GM18868 (cell line): ENCODE data around the gene FNIP1.
"Not testable (repeated sequence)": the region's sequence is repeated elsewhere in the genome, so short reads cannot be mapped to it uniquely, and the experiment has no call there.

Experiments used
- ATAC-seq: cut with Tn5 transposase; IDR thresholded peaks from one replicate; pipeline ENCODE4 v1.9.1; 2021; ENCODE audit warnings: mild to moderate bottlenecking, moderate library complexity; ENCODE audit not compliant: unreplicated experiment

FNIP1 gene

GRCh38 chr5:131693894-131694293, 102.9 kb downstream of the FNIP1 start:
- ATAC-seq, result no peak

- ATAC-seq, result no peak
Measured at GRCh38 chr5:131685516-131686171, 111.2 kb downstream of the FNIP1 start.

GRCh38 chr5:131684595-131684994, 112.2 kb downstream of the FNIP1 start:
- no peak for ATAC-seq

- no peak for ATAC-seq
Measured at GRCh38 chr5:131684051-131684450, 112.8 kb downstream of the FNIP1 start.

GRCh38 chr5:131682826-131683225, 114.0 kb downstream of the FNIP1 start:
- no peak for ATAC-seq

GRCh38 chr5:131682175-131682574, 114.6 kb downstream of the FNIP1 start:
- no peak for ATAC-seq

- ATAC-seq, result no peak
Measured at GRCh38 chr5:131679911-131680310, 116.9 kb downstream of the FNIP1 start.

- not testable (repeated sequence) for ATAC-seq
Measured at GRCh38 chr5:131678273-131678672, 118.5 kb downstream of the FNIP1 start.

GRCh38 chr5:131677115-131677514, 119.7 kb downstream of the FNIP1 start:
- ATAC-seq, result no peak

GRCh38 chr5:131672776-131673175, 124.0 kb downstream of the FNIP1 start:
- ATAC-seq, result peak; percentile 42

- no peak for ATAC-seq
Measured at GRCh38 chr5:131671994-131672655, 124.7 kb downstream of the FNIP1 start.

GRCh38 chr5:131671409-131671808, 125.4 kb downstream of the FNIP1 start:
- peak; percentile 67 for ATAC-seq

- ATAC-seq, result peak; percentile 74
Measured at GRCh38 chr5:131664929-131665328, 131.9 kb downstream of the FNIP1 start.

GRCh38 chr5:131661933-131662332, 134.9 kb downstream of the FNIP1 start:
- no peak for ATAC-seq

- no peak for ATAC-seq
Measured at GRCh38 chr5:131659841-131660240, 137.0 kb downstream of the FNIP1 start.

- no peak for ATAC-seq
Measured at GRCh38 chr5:131659290-131659689, 137.5 kb downstream of the FNIP1 start.

GRCh38 chr5:131654776-131655175, 142.0 kb downstream of the FNIP1 start:
- no peak for ATAC-seq

GRCh38 chr5:131654309-131654708, 142.5 kb downstream of the FNIP1 start:
- no peak for ATAC-seq

- ATAC-seq, result no peak
Measured at GRCh38 chr5:131649161-131649560, 147.7 kb downstream of the FNIP1 start.

GRCh38 chr5:131647048-131647769, 149.6 kb downstream of the FNIP1 start:
- peak; percentile 86 for ATAC-seq

- no peak for ATAC-seq
Measured at GRCh38 chr5:131644822-131645221, 152.0 kb downstream of the FNIP1 start.

GRCh38 chr5:131644370-131644769, 152.4 kb downstream of the FNIP1 start:
- no peak for ATAC-seq
